HS-5 (cell line): ENCODE measurements around the gene GAL3ST1.
"Not testable (repeated sequence)": the region's sequence is repeated elsewhere in the genome, so short reads cannot be mapped to it uniquely, and the experiment has no call there.

Source experiments
- DNase-seq: peaks from one replicate; pipeline ENCODE4 v3.0.0-alpha.2; 2012; ENCODE audit warnings: low read depth

GAL3ST1 gene

GRCh38 chr22:30564761-30565119 lies 9.7 kb downstream of the GAL3ST1 start:
- no peak for DNase-seq

GRCh38 chr22:30564045-30564760 lies 10.3 kb downstream of the GAL3ST1 start:
- no peak for DNase-seq

GRCh38 chr22:30562366-30562765 lies 12.1 kb downstream of the GAL3ST1 start:
- no peak for DNase-seq

GRCh38 chr22:30561402-30562189 lies 12.9 kb downstream of the GAL3ST1 start:
- DNase-seq: no peak

GRCh38 chr22:30560643-30561202 lies 13.7 kb downstream of the GAL3ST1 start:
- not testable (repeated sequence) for DNase-seq

- DNase-seq: no peak
Measured at GRCh38 chr22:30559889-30560288, 14.6 kb downstream of the GAL3ST1 start.

GRCh38 chr22:30557243-30557642 lies 17.2 kb downstream of the GAL3ST1 start:
- no peak for DNase-seq

GRCh38 chr22:30556388-30556787 lies 18.1 kb downstream of the GAL3ST1 start:
- no peak for DNase-seq

- no peak for DNase-seq
Measured at GRCh38 chr22:30555282-30556210, 18.9 kb downstream of the GAL3ST1 start.

- no peak for DNase-seq
Measured at GRCh38 chr22:30553971-30554370, 20.5 kb downstream of the GAL3ST1 start.

GRCh38 chr22:30552719-30553118 lies 21.7 kb downstream of the GAL3ST1 start:
- DNase-seq: no peak

- not testable (repeated sequence) for DNase-seq
Measured at GRCh38 chr22:30551813-30552212, 22.7 kb downstream of the GAL3ST1 start.

- no peak for DNase-seq
Measured at GRCh38 chr22:30547188-30547587, 27.3 kb downstream of the GAL3ST1 start.

GRCh38 chr22:30546616-30547015 lies 27.8 kb downstream of the GAL3ST1 start, which contains the start of gene SEC14L6:
SEC14L6 (minus strand) TSS chr22:30546741; CDS start chr22:30546682, 59 bp downstream.
- no peak for DNase-seq

- no peak for DNase-seq
Measured at GRCh38 chr22:30542811-30543188, 31.7 kb downstream of the GAL3ST1 start.

GRCh38 chr22:30541961-30542810 lies 32.3 kb downstream of the GAL3ST1 start:
- DNase-seq: no peak

GRCh38 chr22:30541511-30541910 lies 33.0 kb downstream of the GAL3ST1 start:
- not testable (repeated sequence) for DNase-seq

- DNase-seq: no peak
Measured at GRCh38 chr22:30539368-30539767, 35.1 kb downstream of the GAL3ST1 start.

GRCh38 chr22:30538280-30538679 lies 36.2 kb downstream of the GAL3ST1 start:
- DNase-seq: no peak

- no peak for DNase-seq
Measured at GRCh38 chr22:30537083-30537731, 37.3 kb downstream of the GAL3ST1 start.
